ENCODE data around the gene USP37. TPM values are rescaled to one million over a fixed set of nuclear protein-coding genes. Genes with fewer than 3 reads are reported as not detected.

Gene USP37
- total RNA-seq, 1 donor from 2014 or later, result 17.7 TPM

GRCh38 chr2:218401890-218402289 lies 166.3 kb downstream of the USP37 start:
- H3K9ac ChIP-seq (ENCODE audit: low read depth in 1 of 3, low read length in 3 of 3), result peak overlapping the region in 1 of 3 donors; percentile 89
- no peaks in the 10 kb centered on the region for H3K9me3 ChIP-seq (ENCODE audit: control insufficient read depth in 3 of 3, low read length in 3 of 3)
- no peaks in the 10 kb centered on the region for H3K27me3 ChIP-seq (ENCODE audit: control insufficient read depth in 3 of 3, insufficient read depth in 3 of 3, low read length in 3 of 3)
- peak overlapping the region in 2 of 3 donors; percentile 31 to 83 for H3K4me3 ChIP-seq (ENCODE audit: low read length in 3 of 3)
- peak overlapping the region; percentile 44 for H3K27ac ChIP-seq (ENCODE audit: low read depth, low read length)
- H3K36me3 ChIP-seq (ENCODE audit: control insufficient read depth in 3 of 3, insufficient read depth in 3 of 3, low read length in 3 of 3), result peaks cover 20 to 28% (median 22%) of the 10 kb centered on the region in 3 donors
- peaks cover 49 to 66% (median 60%) of the 10 kb centered on the region in 3 donors for H3K4me1 ChIP-seq (ENCODE audit: control insufficient read depth in 3 of 3, insufficient read depth in 3 of 3, low read length in 3 of 3)

GRCh38 chr2:218400930-218401881 lies 166.9 kb downstream of the USP37 start:
- H3K27ac ChIP-seq (ENCODE audit: low read depth, low read length), result peak overlapping the region; percentile 44
- H3K27me3 ChIP-seq (ENCODE audit: control insufficient read depth in 3 of 3, insufficient read depth in 3 of 3, low read length in 3 of 3), result no peaks in the 10 kb centered on the region
- H3K4me1 ChIP-seq (ENCODE audit: control insufficient read depth in 3 of 3, insufficient read depth in 3 of 3, low read length in 3 of 3), result peaks cover 52 to 68% (median 61%) of the 10 kb centered on the region in 3 donors
- peak overlapping the region; percentile 74 to 89 (median 88) for H3K9ac ChIP-seq (ENCODE audit: low read depth in 1 of 3, low read length in 3 of 3)
- H3K9me3 ChIP-seq (ENCODE audit: control insufficient read depth in 3 of 3, low read length in 3 of 3), result no peaks in the 10 kb centered on the region
- peak overlapping the region; percentile 71 to 83 (median 83) for H3K4me3 ChIP-seq (ENCODE audit: low read length in 3 of 3)
- peaks cover 20 to 28% (median 22%) of the 10 kb centered on the region in 3 donors for H3K36me3 ChIP-seq (ENCODE audit: control insufficient read depth in 3 of 3, insufficient read depth in 3 of 3, low read length in 3 of 3)

Small RNA genes within 50 kb of the gene (small RNA-seq; reads per million reads assigned to genes)
- gene MIR26B, result 2,348 reads per million, percentile 99 among the genes with 10 or more reads in this experiment
- gene RNU6-136P, result not detected

Other genes starting within 250 kb of the USP37 start
- gene CATIP, start 211.5 kb downstream of the USP37 start, total RNA-seq, result not detected
- gene SLC11A1, start 186.1 kb downstream of the USP37 start, total RNA-seq, result 1.0 TPM
- gene CTDSP1, start 168.5 kb downstream of the USP37 start, total RNA-seq, result 44.4 TPM
- not detected for gene VIL1, start 149.2 kb downstream of the USP37 start, total RNA-seq
- 27.1 TPM for gene CNOT9, start 488 bp upstream of the USP37 start, total RNA-seq
- 27.7 TPM for gene PLCD4, start 39.5 kb upstream of the USP37 start, total RNA-seq
- 5.7 TPM for gene ZNF142, start 91.3 kb upstream of the USP37 start, total RNA-seq
- gene BCS1L, start 91.3 kb upstream of the USP37 start, total RNA-seq, result 40.2 TPM
- gene RNF25, start 103.7 kb upstream of the USP37 start, total RNA-seq, result 24.5 TPM
- gene STK36, start 103.7 kb upstream of the USP37 start, total RNA-seq, result 5.2 TPM
- 11.0 TPM for gene TTLL4, start 142.5 kb upstream of the USP37 start, total RNA-seq
- gene CYP27A1, start 213.8 kb upstream of the USP37 start, total RNA-seq, result 17.7 TPM